CD1c-positive myeloid dendritic cell (primary cell): Measurements from ENCODE around the gene PFDN4.

Experiments
- DNase-seq: peaks from one replicate; pipeline ENCODE4 v3.0.0-alpha.2; 2016; ENCODE audit errors: extremely low spot score

PFDN4 gene

GRCh38 chr20:54267483-54268003 is 59.7 kb downstream of the PFDN4 start:
- no peak for DNase-seq

DNA sequence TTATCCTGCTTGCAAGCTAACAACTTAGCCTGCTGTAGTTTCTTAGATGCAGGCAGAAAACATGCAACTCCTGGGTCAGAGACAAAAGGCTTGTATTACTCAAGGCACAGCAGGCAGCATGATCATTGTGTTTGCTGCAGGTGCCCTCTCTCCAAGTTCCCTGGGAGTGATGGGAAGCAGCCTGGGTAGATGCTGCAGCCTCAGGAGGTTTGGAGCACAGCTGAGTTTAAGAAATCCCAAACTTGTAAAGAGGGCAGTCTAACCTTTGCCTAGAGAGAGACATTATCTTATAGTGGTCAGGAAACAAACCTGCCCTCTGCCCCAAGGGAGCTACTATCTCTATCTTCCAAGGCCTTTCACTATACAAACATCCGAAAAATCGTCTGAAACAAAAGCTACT is 61.1 kb downstream of the PFDN4 start:
- no peak for DNase-seq
